ENCODE measurements around the gene BCAT1. TPM values are rescaled to one million over a fixed set of nuclear protein-coding genes. Genes with fewer than 3 reads are reported as not detected.

BCAT1 gene
- total RNA-seq, 1 experiment from 2014 or later, result 0.74 TPM

- POLR2A ChIA-PET, result no interaction called here
- CTCF ChIA-PET, result no interaction called here
These were observed 3.1 kb downstream of the BCAT1 start for GRCh38 chr12:24945845-24946244.

More at GRCh38 chr12:24945845-24946244, 3.1 kb downstream of the BCAT1 start:
- H3K9me2 ChIP-seq (ENCODE audit: insufficient read depth), result no peaks in the 10 kb centered on the region
- RAD21 ChIA-PET (ENCODE audit: low non-redundant PET in 1 of 2, low total read pairs in 2 of 2, uncharacterized antibody in 2 of 2, unreplicated experiment in 2 of 2), result no interaction called here
- no peak overlapping the region for H3K9ac ChIP-seq (ENCODE audit: low read length)
- no peaks in the 10 kb centered on the region for H3K27me3 ChIP-seq (ENCODE audit: insufficient read depth, low read length)
- H3K4me3 ChIP-seq (replicated peaks in 1 of 2; ENCODE audit: low read depth in 1 of 2, low read length in 2 of 2), result no peak overlapping the region
- no peaks in the 10 kb centered on the region for H3K4me1 ChIP-seq (ENCODE audit: control insufficient read depth in 1 of 2, insufficient read depth in 2 of 2, low read length in 2 of 2)
- no peak overlapping the region for H3K27ac ChIP-seq (ENCODE audit: low read depth, low read length)
- TF ChIP-seq CTCF (IDR thresholded peaks at IDR 0.05 in 2 of 3, conservative IDR thresholded peaks at IDR 0.05 in 1 of 3; ENCODE audit: borderline replicate concordance in 1 of 3, insufficient read depth in 1 of 3, low read depth in 2 of 3, low read length in 2 of 3) (no peak), SRF (IDR thresholded peaks at IDR 0.05; ENCODE audit: low read depth) (no peak), ZNF274 (IDR thresholded peaks at IDR 0.05; ENCODE audit: low read depth, low read length) (no peak), POLR2A (IDR thresholded peaks at IDR 0.05; ENCODE audit: borderline replicate concordance, extremely low read depth, insufficient read depth, insufficient read length) (no peak), JUND (IDR thresholded peaks at IDR 0.05) (no peak), REST (IDR thresholded peaks at IDR 0.05; ENCODE audit: low read depth) (no peak), ZBTB33 (IDR thresholded peaks at IDR 0.05; ENCODE audit: extremely low read depth, insufficient replicate concordance, low read length) (no peak)
- no peak for DNase-seq (ENCODE audit: low read depth, low spot score)
- H3K79me2 ChIP-seq (ENCODE audit: insufficient read depth, low read length), result no peaks in the 10 kb centered on the region
- no peak overlapping the region for H3K4me2 ChIP-seq (ENCODE audit: low read length)
- no peaks in the 10 kb centered on the region for H4K20me1 ChIP-seq (ENCODE audit: insufficient read depth)
- no peaks in the 10 kb centered on the region for H3K9me3 ChIP-seq (ENCODE audit: control insufficient read depth in 1 of 2, insufficient read depth in 1 of 2, low read depth in 1 of 2, low read length in 2 of 2)
- H3K36me3 ChIP-seq (ENCODE audit: control insufficient read depth in 1 of 2, insufficient read depth in 2 of 2, low read length in 2 of 2), result no peaks in the 10 kb centered on the region
- no TSS peak for BruUV-seq (replicated peaks)
- intact Hi-C loops (cut with micrococcal nuclease), result no loop called here
- no peak overlapping the region for H2AFZ ChIP-seq (ENCODE audit: low read depth, low read length, poor library complexity, severe bottlenecking)
- no peak for ATAC-seq

Data from HCT116 (cell line).